ENCODE data around the gene C5orf22.
"Not testable (repeated sequence)": the region's sequence is repeated elsewhere in the genome, so short reads cannot be mapped to it uniquely, and the experiment has no call there.

Gene C5orf22

GRCh38 chr5:31531888-31532547 is at the start of gene C5orf22, which contains the start of gene DROSHA:
Gene C5orf22 (plus strand): TSS chr5:31532301. CDS start chr5:31532393, 92 bp downstream.
Gene DROSHA (minus strand): TSS chr5:31532093. CDS start chr5:31529059, 3,034 bp downstream.
- H3K27ac ChIP-seq: peak within 1 kb of the TSS; percentile 74
- peak; percentile 87 for DNase-seq (ENCODE audit: low read depth, low spot score)

- DNase-seq (ENCODE audit: low read depth, low spot score): no peak
- no peak overlapping the region for H3K27ac ChIP-seq
Observed at GRCh38 chr5:31485376-31486207, 46.5 kb upstream of the C5orf22 start.

- H3K27ac ChIP-seq: no peak overlapping the region
- no peak for DNase-seq (ENCODE audit: low read depth, low spot score)
Observed at GRCh38 chr5:31486441-31486840, 45.7 kb upstream of the C5orf22 start.

- H3K27ac ChIP-seq: no peak overlapping the region
- DNase-seq (ENCODE audit: low read depth, low spot score): no peak
Observed at GRCh38 chr5:31487506-31487905, 44.6 kb upstream of the C5orf22 start.

- DNase-seq (ENCODE audit: low read depth, low spot score): no peak
- H3K27ac ChIP-seq: no peak overlapping the region
Observed at GRCh38 chr5:31492869-31493268, 39.2 kb upstream of the C5orf22 start.

- no peak overlapping the region for H3K27ac ChIP-seq
- DNase-seq (ENCODE audit: low read depth, low spot score): no peak
Observed at GRCh38 chr5:31495336-31495735, 36.8 kb upstream of the C5orf22 start.

GRCh38 chr5:31496301-31496700 is 35.8 kb upstream of the C5orf22 start:
- DNase-seq (ENCODE audit: low read depth, low spot score): no peak
- H3K27ac ChIP-seq: no peak overlapping the region

- DNase-seq (ENCODE audit: low read depth, low spot score): no peak
- no peak overlapping the region for H3K27ac ChIP-seq
Observed at GRCh38 chr5:31496891-31497290, 35.2 kb upstream of the C5orf22 start.

GRCh38 chr5:31500256-31500655 is 31.8 kb upstream of the C5orf22 start:
- no peak for DNase-seq (ENCODE audit: low read depth, low spot score)
- H3K27ac ChIP-seq: no peak overlapping the region

- H3K27ac ChIP-seq: no peak overlapping the region
- no peak for DNase-seq (ENCODE audit: low read depth, low spot score)
Observed at GRCh38 chr5:31502506-31502905, 29.6 kb upstream of the C5orf22 start.

- DNase-seq (ENCODE audit: low read depth, low spot score): no peak
- H3K27ac ChIP-seq: no peak overlapping the region
Observed at GRCh38 chr5:31504529-31504928, 27.6 kb upstream of the C5orf22 start.

GRCh38 chr5:31511305-31511704 is 20.8 kb upstream of the C5orf22 start:
- DNase-seq (ENCODE audit: low read depth, low spot score): no peak

GRCh38 chr5:31516802-31517201 is 15.3 kb upstream of the C5orf22 start:
- DNase-seq (ENCODE audit: low read depth, low spot score): no peak
- H3K27ac ChIP-seq: no peak overlapping the region

More at GRCh38 chr5:31511305-31511704, 20.8 kb upstream of the C5orf22 start:
- no peak overlapping the region for H3K27ac ChIP-seq

GRCh38 chr5:31523041-31523440 is 9.1 kb upstream of the C5orf22 start:
- H3K27ac ChIP-seq: no peak overlapping the region
- no peak for DNase-seq (ENCODE audit: low read depth, low spot score)

GRCh38 chr5:31530541-31531265 is 1.4 kb upstream of the C5orf22 start:
- H3K27ac ChIP-seq: no peak overlapping the region
- no peak for DNase-seq (ENCODE audit: low read depth, low spot score)

GRCh38 chr5:31531543-31531887 is 586 bp upstream of the C5orf22 start:
- DNase-seq (ENCODE audit: low read depth, low spot score): no peak
- H3K27ac ChIP-seq: peak overlapping the region; percentile 74

GRCh38 chr5:31534527-31535046 is 2.5 kb downstream of the C5orf22 start:
- DNase-seq (ENCODE audit: low read depth, low spot score): no peak
- no peak overlapping the region for H3K27ac ChIP-seq

- no peak overlapping the region for H3K27ac ChIP-seq
- no peak for DNase-seq (ENCODE audit: low read depth, low spot score)
Observed at GRCh38 chr5:31536873-31537272, 4.8 kb downstream of the C5orf22 start.

GRCh38 chr5:31537349-31537748 is 5.2 kb downstream of the C5orf22 start:
- DNase-seq (ENCODE audit: low read depth, low spot score): no peak
- H3K27ac ChIP-seq: no peak overlapping the region

GRCh38 chr5:31537851-31538250 is 5.8 kb downstream of the C5orf22 start:
- no peak overlapping the region for H3K27ac ChIP-seq

GRCh38 chr5:31549114-31549513 is 17.0 kb downstream of the C5orf22 start:
- not testable (repeated sequence) for H3K27ac ChIP-seq; DNase-seq (ENCODE audit: low read depth, low spot score)

More at GRCh38 chr5:31537851-31538250, 5.8 kb downstream of the C5orf22 start:
- no peak for DNase-seq (ENCODE audit: low read depth, low spot score)
